GM23248 (cell line): ENCODE results near the gene RFPL4AL1. TPM values are rescaled to one million over a fixed set of nuclear protein-coding genes. Genes with fewer than 3 reads are reported as not detected.
"Not testable (repeated sequence)": the region's sequence is repeated elsewhere in the genome, so short reads cannot be mapped to it uniquely, and the experiment has no call there.

ENCODE experiments used
- DNase-seq: peaks from one replicate; pipeline ENCODE4 v3.0.0-alpha.2; 2015
- H2AFZ ChIP-seq: fragments of 200-600 bp; sonication (generic); 2 replicates; pipeline ENCODE4 v1.6.1; 2016; ENCODE audit warnings: antibody characterized with exemption
- H3F3A ChIP-seq: fragments of 200-600 bp; sonication (generic); 2 replicates; pipeline ENCODE4 v1.6.1; 2016; ENCODE audit warnings: mild to moderate bottlenecking, antibody characterized with exemption, mixed run types; ENCODE audit not compliant: insufficient read depth
- H3K27ac ChIP-seq: fragments of 200-600 bp; sonication (generic); 2 replicates; pipeline ENCODE4 v1.5.1; 2016; ENCODE audit warnings: mild to moderate bottlenecking
- H3K27me3 ChIP-seq: fragments of 200-600 bp; sonication (generic); replicated peaks from 2 replicates; pipeline ENCODE4 v1.6.1; 2016; ENCODE audit warnings: mild to moderate bottlenecking; ENCODE audit not compliant: insufficient read depth
- H3K36me3 ChIP-seq: fragments of 200-600 bp; sonication (generic); 2 replicates; pipeline ENCODE4 v1.6.1; 2016; ENCODE audit warnings: low read depth, mild to moderate bottlenecking
- H3K4me1 ChIP-seq: fragments of 200-600 bp; sonication (generic); 2 replicates; pipeline ENCODE4 v1.6.1; 2016; ENCODE audit warnings: mild to moderate bottlenecking; ENCODE audit not compliant: insufficient read depth
- H3K4me2 ChIP-seq: fragments of 200-600 bp; sonication (generic); one replicate; pipeline ENCODE4 v1.6.1; 2016; ENCODE audit warnings: mild to moderate bottlenecking; ENCODE audit not compliant: unreplicated experiment
- H3K4me3 ChIP-seq: fragments of 200-600 bp; sonication (generic); 2 replicates; pipeline ENCODE4 v1.5.1; 2016; ENCODE audit warnings: mild to moderate bottlenecking
- H3K79me2 ChIP-seq: fragments of 200-600 bp; sonication (generic); 2 replicates; pipeline ENCODE4 v1.6.1; 2016; ENCODE audit warnings: mild to moderate bottlenecking; ENCODE audit not compliant: insufficient read depth
- H3K9ac ChIP-seq: fragments of 200-600 bp; sonication (generic); 2 replicates; pipeline ENCODE4 v1.6.1; 2016; ENCODE audit warnings: mild to moderate bottlenecking
- H3K9me2 ChIP-seq: fragments of 200-600 bp; sonication (generic); 2 replicates; pipeline ENCODE4 v1.6.1; 2016; ENCODE audit warnings: mixed run types, mild to moderate bottlenecking, moderate library complexity; ENCODE audit not compliant: insufficient read depth
- H3K9me3 ChIP-seq: fragments of 200-600 bp; sonication (generic); one replicate; pipeline ENCODE4 v1.6.1; 2017; ENCODE audit warnings: low read depth
- H4K20me1 ChIP-seq: fragments of 200-600 bp; sonication (generic); 2 replicates; pipeline ENCODE4 v1.6.0; 2016; ENCODE audit not compliant: insufficient read depth
- EZH2 ChIP-seq: fragments of 200-600 bp; sonication (generic); IDR thresholded peaks from 2 replicates; pipeline ENCODE4 v1.6.1; 2018; ENCODE audit warnings: antibody characterized with exemption, mild to moderate bottlenecking; ENCODE audit not compliant: insufficient read depth, poor library complexity, severe bottlenecking
- EZH2phosphoT487 ChIP-seq: fragments of 200-600 bp; sonication (generic); IDR thresholded peaks from 2 replicates; pipeline ENCODE4 v1.6.1; 2018; ENCODE audit warnings: antibody characterized with exemption, moderate library complexity, mild to moderate bottlenecking, low read depth; ENCODE audit not compliant: insufficient read depth
- WGBS, 2 experiments: methylation state at CpG; one replicate each; pipeline ENCODE4 v1.1.6; 2015 to 2017; ENCODE audit warnings: low lambda C conversion rate in 2 of 2, low coverage in 1 of 2; ENCODE audit errors: missing lambda C conversion rate in 2 of 2; 5-methylcytosine and 5-hydroxymethylcytosine counted together
- in situ Hi-C: fragments of 300-500 bp; cut with MboI; formaldehyde crosslinking; loops from 2 replicates; pipeline ENCODE4 v1.15.0; 2020
- polyA plus RNA-seq: library from polyadenylated mRNA; unstranded; fragments of >200 nt; fragmentation: Nextera tagmentation; extraction: Ambion mirVana; gene quantifications from 2 replicates; pipeline ENCODE4 v1.2.1, GENCODE V29; 2016
- total RNA-seq: library from RNA; depleted of rRNA; stranded (reverse); fragments of >200 nt; shearing (Covaris generic); gene quantifications from 2 replicates; pipeline ENCODE4 v1.2.3, GENCODE V29; 2014

The RFPL4AL1 gene
- total and polyA plus RNA-seq, 2 experiments from 2014 or later, result not detected

- Histone ChIP-seq H3K36me3 (no peaks in the 10 kb centered on the region), H3K27me3 (no peaks in the 10 kb centered on the region), H3K4me1 (no peaks in the 10 kb centered on the region), H3F3A (no peaks in the 10 kb centered on the region), H2AFZ (no peak within 1 kb of the TSS), H3K79me2 (no peaks in the 10 kb centered on the region), H3K4me3 (no peak within 1 kb of the TSS), H3K4me2 (no peak within 1 kb of the TSS), H4K20me1 (no peaks in the 10 kb centered on the region), H3K9ac (no peak within 1 kb of the TSS), H3K27ac (no peak within 1 kb of the TSS), H3K9me3 (no peaks in the 10 kb centered on the region), H3K9me2 (no peaks in the 10 kb centered on the region)
- in situ Hi-C loops, result no loop called here
- DNase-seq, result no peak
- TF ChIP-seq EZH2phosphoT487, result no peak
- TF ChIP-seq EZH2, result no peak
- 32 to 40% methylated on average over 3 of the region's 3 CpGs for WGBS, 2 experiments
Observed at GRCh38 chr19:55738302-55738701, 30.6 kb upstream of the RFPL4AL1 start, which contains the start of gene NLRP9. Gene NLRP9 (minus strand): TSS chr19:55738402. CDS start chr19:55738374, 28 bp downstream.

DNA sequence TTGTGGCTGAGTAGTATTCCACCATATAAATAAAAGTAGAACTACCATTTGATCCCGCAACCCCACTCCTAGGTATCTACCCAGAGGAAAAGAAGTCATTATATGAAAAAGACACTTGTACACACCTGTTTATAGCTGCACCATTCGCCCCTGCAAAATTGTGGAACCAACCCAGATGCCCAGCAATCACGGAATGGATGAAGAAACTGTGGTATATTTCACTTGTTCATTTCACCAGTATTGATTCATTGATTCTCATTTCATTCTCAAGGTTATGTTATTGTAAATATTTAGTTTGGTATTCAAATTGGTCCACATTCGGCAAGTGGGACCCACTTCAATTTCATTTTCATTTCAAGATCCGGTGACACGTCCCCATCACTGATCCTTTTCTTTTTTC lies 18.2 kb upstream of the RFPL4AL1 start:
- no peaks in the 10 kb centered on the region for H3K4me1 ChIP-seq
- WGBS, 2 experiments, result 27 to 41% methylated on average over 6 of the region's 6 CpGs
- no peaks in the 10 kb centered on the region for H3K79me2 ChIP-seq
- in situ Hi-C loops, result no loop called here
- no peak overlapping the region for H3K4me3 ChIP-seq
- H3K9me2 ChIP-seq, result no peaks in the 10 kb centered on the region
- no peaks in the 10 kb centered on the region for H3K27me3 ChIP-seq
- no peak for DNase-seq
- H3K9me3 ChIP-seq, result no peaks in the 10 kb centered on the region
- no peak overlapping the region for H3K27ac ChIP-seq
- H3K9ac ChIP-seq, result no peak overlapping the region
- no peak overlapping the region for H2AFZ ChIP-seq
- no peaks in the 10 kb centered on the region for H3K36me3 ChIP-seq
- H4K20me1 ChIP-seq, result no peaks in the 10 kb centered on the region
- H3K4me2 ChIP-seq, result no peak overlapping the region
- H3F3A ChIP-seq, result no peaks in the 10 kb centered on the region
- no peak for TF ChIP-seq EZH2phosphoT487
- no peak for TF ChIP-seq EZH2

DNA sequence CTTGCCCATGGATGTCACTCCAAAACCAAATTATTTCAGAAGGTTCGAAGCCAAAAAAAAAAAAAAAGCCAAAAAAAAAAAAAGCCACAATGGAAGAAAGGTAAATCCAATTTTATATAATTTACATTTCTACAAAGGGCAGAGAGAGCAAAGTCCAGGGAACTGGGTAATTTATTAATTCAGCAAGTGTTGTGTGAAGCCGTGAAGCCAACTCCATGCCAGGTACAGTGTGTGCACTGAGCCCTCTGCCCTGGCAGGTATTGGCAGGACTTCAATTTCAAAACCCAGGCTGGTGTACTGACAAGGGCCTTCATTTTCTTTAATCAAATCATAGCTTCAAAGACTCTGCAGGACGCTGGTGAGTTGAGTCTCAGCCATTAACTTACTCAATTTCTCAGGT lies 15.5 kb upstream of the RFPL4AL1 start:
- Histone ChIP-seq H3K27ac (no peak overlapping the region), H3K4me1 (no peaks in the 10 kb centered on the region), H3K79me2 (no peaks in the 10 kb centered on the region), H4K20me1 (no peaks in the 10 kb centered on the region), H3F3A (no peaks in the 10 kb centered on the region), H3K9me3 (no peaks in the 10 kb centered on the region), H2AFZ (no peak overlapping the region), H3K4me2 (no peak overlapping the region), H3K36me3 (no peaks in the 10 kb centered on the region), H3K27me3 (no peaks in the 10 kb centered on the region), H3K9ac (no peak overlapping the region), H3K9me2 (no peaks in the 10 kb centered on the region), H3K4me3 (no peak overlapping the region)
- WGBS, 2 experiments, result 11 to 16% methylated on average over 3 of the region's 3 CpGs
- DNase-seq, result no peak
- TF ChIP-seq EZH2, result no peak
- no peak for TF ChIP-seq EZH2phosphoT487
- in situ Hi-C loops, result no loop called here

DNA sequence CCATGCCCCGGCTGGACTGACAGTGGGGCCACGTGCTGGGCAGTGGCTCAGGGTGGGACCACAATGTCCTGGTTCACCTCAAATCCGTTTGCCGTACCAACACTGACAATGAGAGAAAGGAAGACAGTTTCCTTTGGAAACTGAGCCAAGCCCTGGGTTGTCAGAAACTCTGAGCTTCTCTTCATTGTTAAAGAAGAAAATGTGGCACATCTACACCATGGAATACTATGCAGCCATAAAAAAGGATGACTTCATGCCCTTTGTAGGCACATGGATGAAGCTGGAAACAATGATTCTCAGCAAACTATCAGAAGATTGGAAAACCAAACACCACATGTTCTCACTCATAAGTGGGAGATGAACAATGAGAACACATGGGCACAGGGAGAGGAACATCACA lies 12.1 kb upstream of the RFPL4AL1 start:
- H3K27me3 ChIP-seq, DNase-seq, H3K4me1 ChIP-seq, in situ Hi-C loops, H3F3A ChIP-seq, H3K9me2 ChIP-seq, H3K27ac ChIP-seq, H3K9me3 ChIP-seq, H3K36me3 ChIP-seq, H3K79me2 ChIP-seq, H3K4me2 ChIP-seq, H4K20me1 ChIP-seq, H3K9ac ChIP-seq, H2AFZ ChIP-seq, H3K4me3 ChIP-seq: not testable (repeated sequence)
- WGBS, 2 experiments, result 15 to 18% methylated on average over 4 of the region's 4 CpGs

GRCh38 chr19:55758797-55759196 lies 10.1 kb upstream of the RFPL4AL1 start, which contains the start of gene RFPL4A:
Gene RFPL4A (plus strand): TSS chr19:55759097. CDS start chr19:55761801, 2,704 bp downstream.
- H3K9ac ChIP-seq, H3F3A ChIP-seq, in situ Hi-C loops, H3K4me2 ChIP-seq, H3K4me3 ChIP-seq, H2AFZ ChIP-seq, H3K27ac ChIP-seq, H4K20me1 ChIP-seq, H3K9me2 ChIP-seq, H3K36me3 ChIP-seq, H3K27me3 ChIP-seq, DNase-seq, H3K79me2 ChIP-seq, H3K4me1 ChIP-seq, H3K9me3 ChIP-seq: not testable (repeated sequence)
- 27 to 28% methylated on average over 3 of the region's 3 CpGs for WGBS, 2 experiments
